Kidney (tissue), 14 donors: ENCODE results near the gene C16orf74. TPM values are rescaled to one million over a fixed set of nuclear protein-coding genes. Genes with fewer than 3 reads are reported as not detected.

ENCODE experiments used
- DNase-seq, 5 donors: peaks; one replicate each; pipeline ENCODE4 v3.0.0-alpha.2; 2013 to 2020
- FAIRE-seq: peaks from 2 replicates; lab custom pipeline; 2012; peaks lifted over from hg19 to GRCh38; lab: Jason Lieb, UNC
- H3K27ac ChIP-seq, 2 donors: one replicate each; pipeline ENCODE4 v1.7.0; 2013; ENCODE audit warnings: low read depth in 2 of 2, low read length in 2 of 2, inconsistent platforms in 1 of 2
- H3K27me3 ChIP-seq: one replicate; pipeline ENCODE4 v1.7.1; 2013; ENCODE audit warnings: low read length, inconsistent platforms; ENCODE audit not compliant: control insufficient read depth, insufficient read depth
- H3K36me3 ChIP-seq, 3 donors: one replicate each; pipeline versions ENCODE4 v1.7.0 to v1.7.1; 2013; ENCODE audit warnings: low read length in 3 of 3, control low read depth in 1 of 3, inconsistent platforms in 1 of 3; ENCODE audit not compliant: insufficient read depth in 3 of 3, control insufficient read depth in 2 of 3
- H3K4me1 ChIP-seq, 3 donors: one replicate each; pipeline versions ENCODE4 v1.7.0 to v1.7.1; 2013; ENCODE audit warnings: low read length in 3 of 3, inconsistent platforms in 1 of 3, low read depth in 1 of 3; ENCODE audit not compliant: control insufficient read depth in 2 of 3, insufficient read depth in 2 of 3
- H3K4me3 ChIP-seq, 3 donors: one replicate each; pipeline versions ENCODE4 v1.7.0 to v1.8.1; 2013; ENCODE audit warnings: low read length in 3 of 3, control low read depth in 1 of 3, inconsistent platforms in 1 of 3
- H3K9ac ChIP-seq, 3 donors: one replicate each; pipeline versions ENCODE4 v1.7.0 to v1.7.1; 2013; ENCODE audit warnings: low read length in 3 of 3, control low read depth in 1 of 3, inconsistent platforms in 1 of 3
- H3K9me3 ChIP-seq, 3 donors: one replicate each; pipeline versions ENCODE4 v1.7.0 to v1.7.1; 2013; ENCODE audit warnings: low read length in 3 of 3, control low read depth in 1 of 3, inconsistent platforms in 1 of 3; ENCODE audit not compliant: control insufficient read depth in 2 of 3, insufficient read depth in 1 of 3
- intact Hi-C: fragments of 100-400 bp; cut with DNase I; formaldehyde crosslinking; loops from one replicate; pipeline ENCODE4 v1.11.1; 2022
- polyA plus RNA-seq: library from polyadenylated mRNA; stranded (reverse); fragments of 350-450 nt; fragmentation: Illumina TruSeq; extraction: RNeasy Lipid Tissue Mini Kit (QIAGEN cat#74804); gene quantifications from one replicate; pipeline ENCODE4 v1.2.3, GENCODE V29; 2014; ENCODE audit warnings: low read depth, low replicate concordance; ENCODE audit not compliant: insufficient read depth
- total RNA-seq: library from RNA; stranded (reverse); fragmentation: NEBNext Ultra II Directional; extraction: Animal tissue kit (Norgen Biotek cat#: 25700); gene quantifications from one replicate; pipeline ENCODE4 v1.2.1, GENCODE V29; 2021
- TF ChIP-seq, protein P1 (sequence below): IDR thresholded peaks from 3 replicates; pipeline ENCODE4 v1.5.1; 2012; ENCODE audit warnings: mild to moderate bottlenecking, moderate library complexity, borderline replicate concordance; ENCODE audit not compliant: insufficient read depth; ENCODE audit errors: extremely low read depth
- donor health status: control.
- donor health status: control.
- donor health status: control.
- donor health status: control.
- donor health status: control.
- donor health status: DM: yes; HTN: yes; CAD: no.
- donor health status: Normal renal cell carcinoma (clear cell type).

C16orf74 gene
- total and polyA plus RNA-seq, 2 donors from 2014 or later = 3.5 to 4.6 TPM

DNA sequence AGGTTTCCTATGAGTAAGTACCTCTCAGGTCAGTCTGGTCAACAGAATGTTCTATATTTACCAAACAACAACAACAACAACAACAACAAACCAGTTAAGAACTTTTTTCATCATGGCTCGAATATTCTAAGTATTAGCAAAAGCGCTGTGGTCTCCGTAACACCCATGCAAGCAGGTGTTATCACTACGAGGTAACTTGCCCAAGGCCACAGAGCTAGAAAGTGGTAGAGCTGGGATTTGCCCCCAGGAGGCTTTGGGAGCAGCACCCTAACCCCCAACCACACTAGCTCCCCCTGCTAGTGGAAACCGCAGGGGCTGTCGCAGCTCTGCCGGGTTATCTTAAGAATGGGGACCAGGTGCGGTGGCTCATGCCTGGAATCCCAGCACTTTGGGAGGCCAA lies 23.9 kb upstream of the C16orf74 start:
- no peak for DNase-seq
- Histone ChIP-seq H3K27ac (no peak overlapping the region), H3K27me3 (no peaks in the 10 kb centered on the region), H3K36me3 (peaks cover 0 to 23% (median 9%) of the 10 kb centered on the region in 3 donors), H3K9me3 (no peaks in the 10 kb centered on the region), H3K9ac (no peak overlapping the region), H3K4me1 (no peaks in the 10 kb centered on the region), H3K4me3 (no peak overlapping the region)
- TF ChIP-seq, protein P1, sequence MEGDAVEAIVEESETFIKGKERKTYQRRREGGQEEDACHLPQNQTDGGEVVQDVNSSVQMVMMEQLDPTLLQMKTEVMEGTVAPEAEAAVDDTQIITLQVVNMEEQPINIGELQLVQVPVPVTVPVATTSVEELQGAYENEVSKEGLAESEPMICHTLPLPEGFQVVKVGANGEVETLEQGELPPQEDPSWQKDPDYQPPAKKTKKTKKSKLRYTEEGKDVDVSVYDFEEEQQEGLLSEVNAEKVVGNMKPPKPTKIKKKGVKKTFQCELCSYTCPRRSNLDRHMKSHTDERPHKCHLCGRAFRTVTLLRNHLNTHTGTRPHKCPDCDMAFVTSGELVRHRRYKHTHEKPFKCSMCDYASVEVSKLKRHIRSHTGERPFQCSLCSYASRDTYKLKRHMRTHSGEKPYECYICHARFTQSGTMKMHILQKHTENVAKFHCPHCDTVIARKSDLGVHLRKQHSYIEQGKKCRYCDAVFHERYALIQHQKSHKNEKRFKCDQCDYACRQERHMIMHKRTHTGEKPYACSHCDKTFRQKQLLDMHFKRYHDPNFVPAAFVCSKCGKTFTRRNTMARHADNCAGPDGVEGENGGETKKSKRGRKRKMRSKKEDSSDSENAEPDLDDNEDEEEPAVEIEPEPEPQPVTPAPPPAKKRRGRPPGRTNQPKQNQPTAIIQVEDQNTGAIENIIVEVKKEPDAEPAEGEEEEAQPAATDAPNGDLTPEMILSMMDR = no peak
- intact Hi-C loops = no loop called here
- FAIRE-seq = no peak

DNA sequence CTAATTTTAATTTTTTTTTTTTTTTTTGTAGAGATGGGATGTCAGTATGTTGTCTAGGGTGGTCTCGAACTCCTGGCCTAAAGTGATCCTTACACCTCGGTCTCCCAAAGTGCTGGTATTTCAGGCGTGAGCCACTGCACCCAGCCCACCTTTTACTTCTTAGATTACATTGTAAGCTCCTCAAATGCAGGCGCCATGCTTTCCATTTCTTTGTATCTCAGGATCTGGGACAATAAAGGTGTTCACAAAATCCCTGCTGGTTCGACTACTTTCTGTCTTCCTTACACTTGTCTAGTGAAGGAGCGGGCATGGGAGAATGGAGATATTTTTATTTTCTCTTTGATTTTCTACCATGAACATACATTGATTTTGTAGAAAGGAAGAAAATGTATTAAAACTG lies 23.2 kb upstream of the C16orf74 start:
- no peak for FAIRE-seq
- TF ChIP-seq, protein P1 = no peak

DNA sequence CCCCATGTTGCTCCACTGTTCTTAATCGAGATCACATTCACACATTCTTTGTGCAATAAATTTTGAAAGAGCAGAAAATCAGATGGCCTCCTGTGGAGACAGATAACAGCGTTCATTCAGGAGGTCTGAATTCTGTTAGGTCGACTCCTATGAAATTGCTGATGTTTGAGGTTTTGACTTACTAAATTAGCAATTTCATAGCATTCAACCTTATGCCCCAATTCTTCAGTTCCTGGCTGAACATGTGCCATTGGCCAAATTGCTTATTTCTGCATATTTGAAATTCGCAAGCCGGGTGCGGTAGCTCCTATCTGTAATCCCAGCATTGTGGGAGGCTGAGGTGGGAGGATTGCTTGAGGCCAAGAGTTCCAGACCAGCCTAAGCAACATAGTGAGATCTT lies 22.1 kb upstream of the C16orf74 start:
- Histone ChIP-seq H3K4me3 (no peak overlapping the region), H3K4me1 (no peaks in the 10 kb centered on the region), H3K27ac (no peak overlapping the region), H3K36me3 (peaks cover 0 to 7% (median under 1%) of the 10 kb centered on the region in 3 donors), H3K27me3 (no peaks in the 10 kb centered on the region), H3K9ac (no peak overlapping the region), H3K9me3 (no peaks in the 10 kb centered on the region)
- DNase-seq = no peak
- intact Hi-C loops = no loop called here
- TF ChIP-seq, protein P1 = no peak
- no peak for FAIRE-seq

More for the DNA sequence above, 23.2 kb upstream of the C16orf74 start:
- Histone ChIP-seq H3K27ac (no peak overlapping the region), H3K27me3 (no peaks in the 10 kb centered on the region), H3K9ac (no peak overlapping the region), H3K9me3 (no peaks in the 10 kb centered on the region), H3K36me3 (peaks cover 0 to 18% (median 3%) of the 10 kb centered on the region in 3 donors), H3K4me3 (no peak overlapping the region), H3K4me1 (no peaks in the 10 kb centered on the region)
- DNase-seq = no peak
- intact Hi-C loops = no loop called here

DNA sequence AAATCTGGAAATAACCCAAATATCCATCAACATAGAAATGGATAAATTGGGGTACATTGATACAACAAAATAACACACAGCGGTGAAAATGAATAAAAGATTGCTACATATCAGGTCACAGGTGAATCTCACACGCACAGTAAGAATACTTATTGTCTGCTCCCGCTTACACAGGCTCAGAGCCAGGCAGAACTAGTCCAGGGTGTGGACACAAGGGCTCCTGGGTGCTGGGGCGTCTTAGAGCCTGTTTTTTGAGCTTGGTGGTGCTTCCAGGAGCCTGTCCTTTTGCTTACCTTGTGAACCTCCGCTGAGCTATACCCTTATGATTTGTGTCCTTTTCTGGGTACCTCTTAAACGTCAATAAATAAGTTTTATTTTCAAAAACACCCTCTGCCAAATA lies 19.8 kb upstream of the C16orf74 start:
- Histone ChIP-seq H3K4me3 (no peak overlapping the region), H3K36me3 (no peaks in the 10 kb centered on the region), H3K4me1 (no peaks in the 10 kb centered on the region), H3K9me3 (no peaks in the 10 kb centered on the region), H3K27me3 (no peaks in the 10 kb centered on the region), H3K9ac (no peak overlapping the region), H3K27ac (no peak overlapping the region)
- TF ChIP-seq, protein P1 = no peak
- FAIRE-seq (no peak), DNase-seq (no peak)
- intact Hi-C loops = no loop called here
